HG03060 (cell line): Measurements from ENCODE around the gene RUNX2.
"Not testable (repeated sequence)": the region's sequence is repeated elsewhere in the genome, so short reads cannot be mapped to it uniquely, and the experiment has no call there.

Source experiments
- ATAC-seq: cut with Tn5 transposase; IDR thresholded peaks from one replicate; pipeline ENCODE4 v1.9.1; 2021; ENCODE audit warnings: low read depth, moderate number of reproducible peaks; ENCODE audit not compliant: unreplicated experiment

RUNX2 gene

DNA sequence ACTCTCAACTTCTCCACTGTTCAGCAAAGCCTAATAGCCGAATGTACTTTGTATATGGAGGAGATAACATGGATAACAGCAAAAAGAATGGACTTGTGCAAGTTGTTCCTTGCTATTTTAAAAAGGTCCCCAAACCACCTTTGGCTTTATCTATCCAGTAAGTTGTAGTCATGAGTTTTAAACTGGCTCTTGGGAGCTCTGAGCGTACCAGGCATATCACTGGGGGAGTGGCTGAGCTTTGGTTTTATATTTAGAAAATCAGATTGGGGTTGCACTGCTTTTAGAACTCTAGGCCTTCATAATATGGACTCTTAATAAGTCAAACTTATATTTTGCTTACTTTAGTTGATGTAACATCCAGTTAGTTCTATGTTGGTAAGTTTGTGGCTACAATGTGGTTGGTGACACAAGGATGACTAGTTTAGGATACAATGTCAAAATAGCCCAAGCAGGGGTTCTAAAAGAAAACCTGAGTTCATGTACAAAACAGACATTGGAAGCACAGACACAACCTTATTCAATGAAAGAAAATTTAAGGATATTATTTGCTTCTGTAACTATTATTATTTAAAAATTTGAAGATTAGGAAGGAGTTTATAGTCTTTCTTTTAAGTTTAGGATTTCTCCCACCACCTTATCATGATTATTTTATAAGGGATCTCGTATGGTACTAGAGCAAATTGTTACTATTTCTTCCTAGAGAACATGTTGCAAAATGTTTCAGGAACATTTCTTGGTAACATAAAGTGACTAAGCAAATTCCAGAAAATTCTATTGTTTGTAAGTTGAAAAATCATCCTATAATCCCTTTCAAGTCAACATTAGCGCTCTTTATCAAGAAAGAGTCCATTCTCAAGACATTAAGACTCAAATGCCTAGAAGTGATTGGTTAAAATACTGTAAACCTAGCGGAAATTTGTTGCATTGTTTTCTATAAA is 215.4 kb downstream of the RUNX2 start:
- ATAC-seq, result no peak

DNA sequence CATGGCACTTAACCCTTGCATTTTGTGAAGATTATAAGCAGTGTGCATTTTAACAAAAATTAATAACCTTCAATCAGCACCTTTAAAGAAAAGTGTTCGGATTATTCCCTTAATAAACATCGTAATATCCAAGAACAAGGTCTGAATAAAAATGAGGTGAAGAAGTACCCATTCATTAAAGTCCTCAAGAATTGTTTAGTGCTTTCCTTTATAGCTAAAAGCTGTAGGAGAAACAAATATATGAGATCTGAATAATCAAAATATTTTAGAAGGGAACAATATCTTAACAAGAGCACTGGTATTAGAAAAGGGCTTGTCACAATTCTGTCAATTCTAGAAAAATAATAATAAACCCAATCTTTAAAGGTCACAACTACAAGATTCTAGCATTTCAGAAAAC is 217.3 kb downstream of the RUNX2 start:
- ATAC-seq, result no peak

GRCh38 chr6:45548657-45549515 is 220.8 kb downstream of the RUNX2 start:
- ATAC-seq, result peak; percentile 95

- no peak for ATAC-seq
These were observed 224.4 kb downstream of the RUNX2 start for GRCh38 chr6:45552536-45552935.

- ATAC-seq, result no peak
These were observed 225.7 kb downstream of the RUNX2 start for GRCh38 chr6:45553730-45554344.

- no peak for ATAC-seq
These were observed 226.5 kb downstream of the RUNX2 start for GRCh38 chr6:45554591-45554990.

GRCh38 chr6:45555981-45556771 is 228.0 kb downstream of the RUNX2 start:
- ATAC-seq, result no peak

- ATAC-seq, result no peak
These were observed 228.7 kb downstream of the RUNX2 start for GRCh38 chr6:45556828-45557227.

DNA sequence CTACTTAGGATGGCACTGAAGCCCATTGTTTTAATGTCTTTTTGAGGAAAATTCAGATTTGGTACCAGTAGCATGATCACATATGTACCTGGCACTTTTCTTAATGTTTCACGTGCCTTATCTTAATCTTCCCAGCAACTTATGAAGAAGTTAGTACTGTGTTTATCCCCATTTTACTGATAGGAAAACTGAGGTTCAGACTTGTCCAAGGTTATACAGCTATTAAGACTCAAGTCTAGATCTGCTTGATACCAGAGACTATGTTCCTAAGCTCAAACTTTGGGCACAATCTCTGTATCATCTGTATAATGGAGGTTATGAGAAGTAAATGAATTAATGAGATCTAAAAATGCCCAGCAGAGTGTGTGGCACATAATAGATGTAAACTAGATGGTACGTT is 229.3 kb downstream of the RUNX2 start:
- no peak for ATAC-seq

GRCh38 chr6:45558858-45559257 is 230.7 kb downstream of the RUNX2 start:
- ATAC-seq, result no peak

DNA sequence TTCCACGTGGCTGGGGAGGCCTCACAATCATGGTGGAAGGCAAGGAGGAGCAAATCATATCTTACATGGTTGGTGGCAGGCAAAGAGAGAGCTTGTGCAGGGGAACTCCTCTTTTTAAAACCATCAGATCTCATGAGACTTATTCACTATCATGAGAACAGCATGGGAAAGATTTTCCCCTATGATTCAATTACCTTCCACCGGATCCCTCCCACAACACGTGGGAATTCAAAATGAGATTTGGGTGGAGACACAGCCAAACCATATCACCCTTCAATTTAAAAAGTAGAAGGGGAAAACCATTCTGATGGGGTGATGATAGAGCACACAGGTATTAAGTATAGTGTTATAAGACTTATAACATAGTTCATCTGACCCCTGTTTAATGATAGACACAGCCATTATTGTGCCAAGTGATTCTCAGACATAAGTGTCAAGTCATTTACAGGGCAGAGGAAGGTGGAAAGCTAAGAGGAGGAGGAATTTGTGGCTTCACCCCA is 232.2 kb downstream of the RUNX2 start:
- not testable (repeated sequence) for ATAC-seq

GRCh38 chr6:45562171-45562570 is 234.0 kb downstream of the RUNX2 start:
- ATAC-seq, result no peak

DNA sequence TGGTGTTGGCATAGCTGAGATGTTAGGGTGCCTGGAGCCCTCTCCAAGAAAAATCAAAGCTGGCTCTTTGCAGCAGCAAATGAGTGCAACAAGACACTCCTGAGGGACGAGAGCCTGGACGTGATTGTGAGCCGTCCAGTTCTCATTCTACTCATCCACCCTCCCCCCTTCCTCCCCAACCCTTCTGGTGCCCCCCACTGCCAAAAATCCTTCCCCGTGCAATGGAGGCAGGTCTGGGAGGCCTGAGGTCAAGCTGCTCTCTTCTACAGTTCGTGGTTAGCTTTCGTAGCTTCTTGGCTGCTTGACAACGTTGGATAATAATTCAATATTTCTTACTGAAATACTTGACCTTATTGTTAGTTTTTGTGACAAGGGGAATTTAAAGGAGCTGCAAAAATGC is 234.9 kb downstream of the RUNX2 start:
- ATAC-seq, result no peak

DNA sequence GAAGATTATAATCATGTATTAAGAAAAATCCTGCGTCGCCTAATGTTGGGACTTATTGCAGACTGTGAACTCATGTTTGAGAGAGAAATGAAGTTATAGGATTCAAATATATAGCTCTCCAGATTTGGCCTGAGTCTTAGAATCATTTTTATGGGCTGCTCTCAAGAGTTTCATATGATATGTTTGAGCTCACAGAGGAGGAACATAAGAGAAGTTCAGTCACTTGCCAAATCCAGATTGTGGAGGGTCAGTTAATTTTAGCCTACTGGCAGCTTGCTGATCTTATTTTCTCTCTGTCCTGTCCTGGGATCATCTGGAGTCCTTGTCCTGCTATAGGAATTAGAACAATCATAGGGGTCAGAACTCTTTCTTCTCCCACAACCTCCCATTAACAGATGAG is 235.7 kb downstream of the RUNX2 start:
- no peak for ATAC-seq

GRCh38 chr6:45566882-45567281 is 238.8 kb downstream of the RUNX2 start:
- ATAC-seq, result no peak

GRCh38 chr6:45567879-45568278 is 239.7 kb downstream of the RUNX2 start:
- no peak for ATAC-seq

DNA sequence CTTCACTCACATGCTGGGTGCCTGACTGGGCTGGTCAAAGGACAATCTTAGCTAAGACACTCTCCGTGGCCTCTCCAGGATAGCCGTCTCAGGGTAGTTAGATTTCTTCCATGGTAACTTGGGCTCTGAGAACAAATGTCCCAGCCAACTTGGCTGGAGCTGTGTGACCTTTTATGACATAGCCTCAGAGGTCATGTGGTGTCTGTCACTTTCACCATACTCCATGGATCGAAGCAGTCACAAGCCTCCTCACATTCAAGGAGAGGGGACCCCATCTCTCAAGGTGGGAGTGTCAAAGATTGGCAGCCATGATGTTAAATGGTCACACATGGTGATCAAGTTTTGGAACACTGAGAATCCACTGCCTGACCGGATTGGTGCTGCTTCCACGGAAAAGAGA is 240.5 kb downstream of the RUNX2 start:
- no peak for ATAC-seq

- ATAC-seq, result no peak
These were observed 241.2 kb downstream of the RUNX2 start for GRCh38 chr6:45569210-45569945.

DNA sequence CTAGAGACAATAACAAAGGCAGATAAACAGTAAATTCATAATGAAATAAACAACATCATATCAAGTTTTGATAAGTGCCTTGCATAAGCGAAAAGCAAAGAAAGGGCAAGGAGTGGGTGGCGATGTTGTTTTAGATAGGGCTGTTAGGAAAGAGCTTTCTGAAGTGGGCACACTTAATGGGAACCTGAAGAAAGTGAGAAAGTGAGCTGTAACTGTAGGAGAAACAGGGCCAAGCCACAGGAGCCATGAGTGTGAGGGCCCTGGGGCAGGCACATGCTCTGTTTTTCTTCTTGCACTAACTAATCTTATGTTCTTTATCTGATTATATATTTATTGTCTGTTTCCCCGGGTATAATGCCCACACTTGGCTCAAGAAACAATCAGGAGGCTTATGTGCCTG is 243.0 kb downstream of the RUNX2 start:
- no peak for ATAC-seq
